SK-N-MC (cell line): ENCODE data around the gene MCRIP1.

Experiments
- DNase-seq: peaks from one replicate; pipeline ENCODE4 v3.0.0-alpha.2; 2011; ENCODE audit warnings: low read depth, low spot score
- H3K27ac ChIP-seq: fragments of 200-600 bp; sonication (generic); 2 replicates; pipeline ENCODE4 v1.5.1; 2016; ENCODE audit warnings: mixed run types
- H3K36me3 ChIP-seq: fragments of 200-600 bp; sonication (generic); 2 replicates; pipeline ENCODE4 v1.6.1; 2017; ENCODE audit warnings: antibody characterized with exemption, low read length, mixed read lengths; ENCODE audit not compliant: insufficient read depth
- H3K4me3 ChIP-seq: fragments of 200-600 bp; sonication (generic); 2 replicates; pipeline ENCODE4 v1.5.1; 2016
- H3K9ac ChIP-seq: fragments of 200-600 bp; sonication (generic); 2 replicates; pipeline ENCODE4 v1.8.0; 2017; ENCODE audit warnings: mixed run types, mixed read lengths; ENCODE audit not compliant: insufficient read length
- H3K9me3 ChIP-seq: fragments of 200-600 bp; sonication (generic); 2 replicates; pipeline ENCODE4 v1.6.1; 2017; ENCODE audit warnings: low read depth, mild to moderate bottlenecking, antibody characterized with exemption, low read length, moderate library complexity, mixed read lengths
- EZH2 ChIP-seq: fragments of 200-600 bp; sonication (generic); IDR thresholded peaks from one replicate; pipeline ENCODE4 v1.6.1; 2017; ENCODE audit warnings: antibody characterized with exemption
- FOXP2 ChIP-seq: optimal IDR thresholded peaks from 2 replicates; pipeline ENCODE3; 2011; ENCODE audit warnings: mild to moderate bottlenecking, moderate library complexity; ENCODE audit not compliant: insufficient read depth; ENCODE audit errors: extremely low read length, control extremely low read depth
- POLR2AphosphoS5 ChIP-seq: IDR thresholded peaks from 2 replicates; pipeline ENCODE4 v1.6.1; 2012; ENCODE audit warnings: mild to moderate bottlenecking, low read depth, low read length, borderline replicate concordance

The MCRIP1 gene

DNA sequence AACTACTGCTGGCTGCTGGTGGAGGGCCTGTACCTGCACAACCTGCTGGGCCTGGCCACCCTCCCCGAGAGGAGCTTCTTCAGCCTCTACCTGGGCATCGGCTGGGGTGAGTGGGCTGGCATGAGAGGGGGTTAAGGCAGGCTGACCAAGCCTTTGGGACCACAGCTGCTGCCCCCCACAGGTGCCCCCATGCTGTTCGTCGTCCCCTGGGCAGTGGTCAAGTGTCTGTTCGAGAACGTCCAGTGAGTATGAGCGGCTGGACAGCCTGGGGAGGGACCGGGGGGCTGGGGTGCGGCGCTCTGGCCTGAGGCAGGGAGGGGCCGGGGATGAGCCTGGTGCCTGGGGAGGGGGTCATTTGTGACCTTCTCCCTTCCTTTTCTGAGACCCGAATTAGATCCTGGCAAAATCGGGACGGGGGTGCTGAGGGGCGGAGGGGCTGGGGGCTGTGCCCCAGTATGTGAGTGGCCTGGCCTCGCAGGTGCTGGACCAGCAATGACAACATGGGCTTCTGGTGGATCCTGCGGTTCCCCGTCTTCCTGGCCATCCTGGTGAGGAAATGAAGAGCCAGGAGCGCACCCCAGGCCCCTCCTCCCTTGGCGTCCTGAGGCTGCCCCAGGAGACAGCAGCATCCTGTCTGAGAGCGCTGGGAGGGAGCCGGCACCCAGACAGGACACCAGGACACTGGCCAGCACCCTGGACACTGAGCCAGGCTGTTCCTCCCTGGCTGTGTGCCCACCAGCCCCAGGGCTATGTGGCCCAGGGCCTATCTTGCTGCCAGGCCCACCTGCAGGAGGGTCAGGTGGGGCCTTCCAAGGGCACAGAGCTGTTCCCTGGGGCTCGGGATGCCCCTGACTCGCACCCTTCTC, 21.2 kb downstream of the MCRIP1 start:
- no peak for DNase-seq
- Histone ChIP-seq H3K27ac (no peak overlapping the region), H3K36me3 (no peaks in the 10 kb centered on the region), H3K9me3 (no peaks in the 10 kb centered on the region), H3K4me3 (no peak overlapping the region), H3K9ac (no peak overlapping the region)
- no peak for TF ChIP-seq POLR2AphosphoS5
- no peak for TF ChIP-seq EZH2
- no peak for TF ChIP-seq FOXP2

DNA sequence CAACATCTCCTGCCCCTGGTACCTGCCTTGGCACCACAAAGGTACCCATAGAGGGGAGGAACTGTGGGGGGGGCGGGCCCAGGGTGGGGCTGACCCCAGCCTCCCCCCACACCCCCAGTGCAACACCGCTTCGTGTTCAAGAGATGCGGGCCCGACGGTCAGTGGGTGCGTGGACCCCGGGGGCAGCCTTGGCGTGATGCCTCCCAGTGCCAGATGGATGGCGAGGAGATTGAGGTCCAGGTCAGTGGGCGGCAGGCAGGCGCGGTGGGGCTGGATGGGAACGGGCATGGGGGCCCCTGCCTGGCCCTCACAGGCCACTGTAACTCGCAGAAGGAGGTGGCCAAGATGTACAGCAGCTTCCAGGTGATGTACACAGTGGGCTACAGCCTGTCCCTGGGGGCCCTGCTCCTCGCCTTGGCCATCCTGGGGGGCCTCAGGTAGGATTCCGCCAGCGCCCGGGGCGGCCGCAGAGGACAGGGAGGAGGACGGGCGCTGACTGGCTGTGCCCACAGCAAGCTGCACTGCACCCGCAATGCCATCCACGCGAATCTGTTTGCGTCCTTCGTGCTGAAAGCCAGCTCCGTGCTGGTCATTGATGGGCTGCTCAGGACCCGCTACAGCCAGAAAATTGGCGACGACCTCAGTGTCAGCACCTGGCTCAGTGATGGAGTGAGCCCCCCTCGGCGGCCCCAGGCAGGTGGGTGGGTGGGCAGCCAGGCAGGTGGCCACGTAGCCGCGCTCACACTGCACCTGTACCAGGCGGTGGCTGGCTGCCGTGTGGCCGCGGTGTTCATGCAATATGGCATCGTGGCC, 22.0 kb downstream of the MCRIP1 start:
- Histone ChIP-seq H3K9me3 (no peaks in the 10 kb centered on the region), H3K36me3 (no peaks in the 10 kb centered on the region), H3K9ac (no peak overlapping the region), H3K4me3 (no peak overlapping the region), H3K27ac (no peak overlapping the region)
- no peak for TF ChIP-seq POLR2AphosphoS5
- no peak for TF ChIP-seq FOXP2
- TF ChIP-seq EZH2: no peak
- DNase-seq: no peak

DNA sequence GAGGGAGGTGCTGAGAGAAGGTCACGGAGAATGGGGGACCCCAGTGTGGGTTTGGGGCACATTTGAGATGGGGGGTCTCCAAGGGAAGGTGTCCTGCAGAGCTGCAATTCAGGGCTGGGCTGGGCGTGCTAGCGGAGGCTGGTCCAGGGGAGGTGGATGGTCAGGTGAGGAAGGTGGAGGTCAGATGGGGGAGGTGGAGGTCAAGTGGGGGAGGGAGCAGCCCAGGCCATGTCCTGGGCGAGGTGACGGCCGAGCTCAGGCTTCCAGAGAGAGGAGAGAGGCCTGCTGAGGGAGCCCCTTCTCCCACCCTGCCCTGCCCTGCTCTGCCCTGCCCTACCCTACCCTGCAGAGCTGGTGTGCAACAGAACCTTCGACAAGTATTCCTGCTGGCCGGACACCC, 22.6 kb downstream of the MCRIP1 start:
- no peak overlapping the region for H3K9ac ChIP-seq
- DNase-seq: no peak
- no peak overlapping the region for H3K27ac ChIP-seq
- H3K36me3 ChIP-seq: no peaks in the 10 kb centered on the region
- no peak overlapping the region for H3K4me3 ChIP-seq
- H3K9me3 ChIP-seq: no peaks in the 10 kb centered on the region
- TF ChIP-seq EZH2 (no peak), FOXP2 (no peak), POLR2AphosphoS5 (no peak)

DNA sequence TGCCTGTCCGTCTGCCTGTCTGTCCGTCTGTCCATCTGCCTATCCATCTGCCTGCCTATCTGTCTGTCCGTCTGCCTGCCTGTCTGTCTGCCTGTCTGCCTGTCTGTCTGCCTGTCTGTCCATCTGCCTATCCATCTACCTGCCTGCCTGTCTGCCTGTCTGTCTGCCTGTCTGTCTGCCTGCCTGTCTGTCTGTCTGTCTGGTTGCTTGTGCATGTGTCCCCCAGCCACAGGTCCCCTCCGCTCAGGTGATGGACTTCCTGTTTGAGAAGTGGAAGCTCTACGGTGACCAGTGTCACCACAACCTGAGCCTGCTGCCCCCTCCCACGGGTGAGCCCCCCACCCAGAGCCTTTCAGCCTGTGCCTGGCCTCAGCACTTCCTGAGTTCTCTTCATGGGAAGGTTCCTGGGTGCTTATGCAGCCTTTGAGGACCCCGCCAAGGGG, 23.5 kb downstream of the MCRIP1 start:
- Histone ChIP-seq H3K36me3 (no peaks in the 10 kb centered on the region), H3K9me3 (no peaks in the 10 kb centered on the region), H3K4me3 (no peak overlapping the region), H3K9ac (no peak overlapping the region), H3K27ac (no peak overlapping the region)
- TF ChIP-seq FOXP2: no peak
- no peak for TF ChIP-seq EZH2
- TF ChIP-seq POLR2AphosphoS5: no peak
- DNase-seq: no peak

DNA sequence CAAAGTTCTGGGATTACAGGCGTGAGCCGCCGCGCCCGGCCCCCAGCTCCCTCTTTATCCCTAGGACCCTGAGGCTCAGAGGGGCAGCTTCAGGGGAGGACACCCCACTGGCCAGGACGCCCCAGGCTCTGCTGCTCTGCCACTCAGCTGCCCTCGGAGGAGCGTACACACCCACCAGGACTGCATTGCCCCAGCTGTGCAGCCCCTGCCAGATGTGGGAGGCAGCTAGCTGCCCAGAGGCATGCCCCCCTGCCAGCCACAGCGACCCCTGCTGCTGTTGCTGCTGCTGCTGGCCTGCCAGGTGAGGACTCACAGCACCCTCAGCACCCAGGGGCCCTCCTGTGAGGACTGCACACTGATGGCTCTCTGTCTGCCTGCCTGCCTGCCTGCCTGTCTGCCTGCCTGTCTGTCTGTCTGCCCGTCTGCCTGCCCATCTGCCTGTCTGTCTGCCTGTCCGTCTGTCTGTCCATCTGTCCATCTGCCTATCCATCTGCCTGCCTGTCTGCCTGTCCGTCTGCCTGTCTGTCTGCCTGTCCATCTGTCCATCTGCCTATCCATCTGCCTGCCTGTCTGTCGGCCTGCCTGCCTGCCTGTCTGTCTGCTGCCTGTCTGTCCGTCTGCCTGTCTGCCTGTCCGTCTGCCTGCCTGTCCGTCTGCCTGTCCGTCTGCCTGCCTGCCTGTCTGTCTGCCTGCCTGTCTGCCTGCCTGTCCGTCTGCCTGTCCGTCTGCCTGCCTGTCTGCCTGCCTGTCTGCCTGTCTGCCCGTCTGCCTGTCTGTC, 24.1 kb downstream of the MCRIP1 start:
- H3K9me3 ChIP-seq: no peaks in the 10 kb centered on the region
- no peaks in the 10 kb centered on the region for H3K36me3 ChIP-seq
- H3K4me3 ChIP-seq: no peak overlapping the region
- DNase-seq: no peak
- no peak overlapping the region for H3K27ac ChIP-seq
- no peak overlapping the region for H3K9ac ChIP-seq
- TF ChIP-seq EZH2 (no peak), FOXP2 (no peak), POLR2AphosphoS5 (no peak)

DNA sequence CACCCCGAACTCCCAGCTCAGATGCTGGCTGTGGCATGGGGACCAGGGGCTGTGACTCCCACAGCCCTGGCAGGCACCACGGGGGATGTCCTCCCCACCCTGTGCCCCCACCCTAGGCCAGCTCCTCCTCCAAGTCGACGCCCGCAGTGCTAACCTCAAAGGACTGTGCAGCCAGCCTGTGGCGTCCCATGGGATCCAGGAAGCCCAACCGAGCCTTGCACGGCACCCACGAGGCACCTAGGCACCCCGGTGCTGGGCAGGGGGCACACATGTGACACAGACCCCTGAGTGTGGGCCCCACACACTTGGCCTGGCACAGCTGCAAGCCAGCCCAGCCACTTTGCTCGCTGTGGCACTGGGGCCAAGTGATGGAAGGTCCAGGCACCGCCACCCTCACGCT, 25.3 kb downstream of the MCRIP1 start:
- Histone ChIP-seq H3K9ac (no peak overlapping the region), H3K36me3 (no peaks in the 10 kb centered on the region), H3K27ac (no peak overlapping the region), H3K9me3 (no peaks in the 10 kb centered on the region), H3K4me3 (no peak overlapping the region)
- TF ChIP-seq EZH2 (no peak), POLR2AphosphoS5 (no peak), FOXP2 (no peak)
- DNase-seq: no peak

DNA sequence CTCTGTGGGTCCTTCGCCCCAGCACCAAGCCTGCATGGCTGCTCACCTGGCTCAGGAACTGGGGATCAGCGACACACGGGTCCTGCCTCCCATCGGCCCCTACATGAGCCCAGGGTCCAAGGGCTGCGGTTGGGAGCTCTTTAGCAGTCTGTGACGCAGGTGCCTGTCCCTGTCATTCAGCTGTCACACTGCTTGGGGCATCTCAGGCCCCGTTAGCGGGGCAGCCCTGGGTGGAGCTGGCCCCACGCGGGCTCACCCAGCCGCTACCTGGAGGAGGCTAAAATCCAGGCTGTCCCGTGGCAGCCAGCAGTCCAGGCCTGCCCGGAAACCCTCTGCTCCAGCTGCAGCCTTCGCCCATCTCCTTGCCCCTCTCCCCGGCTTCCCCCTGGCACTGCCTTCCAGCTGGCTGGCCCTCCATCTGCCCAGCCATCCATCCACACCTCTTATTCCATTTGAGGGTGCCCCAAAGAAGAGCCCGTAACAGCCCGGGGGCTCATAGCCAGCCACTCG, 25.8 kb downstream of the MCRIP1 start:
- no peaks in the 10 kb centered on the region for H3K9me3 ChIP-seq
- TF ChIP-seq POLR2AphosphoS5 (no peak), EZH2 (no peak), FOXP2 (no peak)
- H3K27ac ChIP-seq: no peak overlapping the region
- H3K4me3 ChIP-seq: no peak overlapping the region
- no peaks in the 10 kb centered on the region for H3K36me3 ChIP-seq
- no peak overlapping the region for H3K9ac ChIP-seq
- DNase-seq: no peak

DNA sequence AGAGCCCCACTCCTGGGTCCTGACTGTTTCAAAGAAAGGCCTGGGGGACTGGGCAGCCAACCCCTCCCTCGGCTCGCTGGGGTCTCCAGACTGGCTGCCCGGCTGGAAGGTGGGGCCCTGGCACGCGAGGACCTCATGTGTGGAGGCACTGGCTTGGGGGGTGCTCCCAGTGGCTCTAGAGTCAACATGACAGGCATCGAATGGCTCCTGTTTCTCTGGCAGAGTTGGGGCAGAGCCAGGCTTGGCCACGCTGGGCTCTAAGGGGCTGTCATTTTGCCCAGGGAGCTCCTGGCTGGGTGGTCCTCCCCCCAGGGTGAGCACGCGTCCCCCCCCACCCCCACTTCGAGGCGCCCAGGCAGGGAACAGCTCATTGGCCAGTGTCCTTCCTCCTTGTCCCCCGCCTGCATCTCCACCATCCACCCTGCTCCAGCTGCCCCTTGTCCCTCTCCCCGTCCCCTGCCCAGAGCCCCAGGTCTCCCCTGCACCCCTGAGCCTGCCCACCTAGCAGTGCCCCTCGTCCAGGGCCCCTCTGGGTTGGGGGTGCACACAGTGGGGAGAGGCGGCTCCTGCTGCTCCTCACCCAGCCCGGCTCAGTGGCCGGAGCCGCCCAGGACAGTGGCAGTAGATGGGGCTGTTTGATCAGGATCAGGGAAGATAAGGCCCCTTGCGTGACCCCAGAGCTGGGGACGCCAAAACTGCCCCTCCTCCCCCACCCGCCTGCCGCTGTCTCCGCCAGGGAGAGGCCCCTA, 26.5 kb downstream of the MCRIP1 start:
- DNase-seq: no peak
- no peak for TF ChIP-seq POLR2AphosphoS5
- Histone ChIP-seq H3K9ac (no peak overlapping the region), H3K4me3 (no peak overlapping the region), H3K9me3 (no peaks in the 10 kb centered on the region), H3K36me3 (no peaks in the 10 kb centered on the region), H3K27ac (no peak overlapping the region)
